ENCODE data around the gene CSDE1. TPM values are rescaled to one million over a fixed set of nuclear protein-coding genes. Genes with fewer than 3 reads are reported as not detected.
"Not testable (repeated sequence)": the region's sequence is repeated elsewhere in the genome, so short reads cannot be mapped to it uniquely, and the experiment has no call there.

CSDE1 gene
- total RNA-seq, 2 experiments from 2014 or later = 496 to 514 TPM

DNA sequence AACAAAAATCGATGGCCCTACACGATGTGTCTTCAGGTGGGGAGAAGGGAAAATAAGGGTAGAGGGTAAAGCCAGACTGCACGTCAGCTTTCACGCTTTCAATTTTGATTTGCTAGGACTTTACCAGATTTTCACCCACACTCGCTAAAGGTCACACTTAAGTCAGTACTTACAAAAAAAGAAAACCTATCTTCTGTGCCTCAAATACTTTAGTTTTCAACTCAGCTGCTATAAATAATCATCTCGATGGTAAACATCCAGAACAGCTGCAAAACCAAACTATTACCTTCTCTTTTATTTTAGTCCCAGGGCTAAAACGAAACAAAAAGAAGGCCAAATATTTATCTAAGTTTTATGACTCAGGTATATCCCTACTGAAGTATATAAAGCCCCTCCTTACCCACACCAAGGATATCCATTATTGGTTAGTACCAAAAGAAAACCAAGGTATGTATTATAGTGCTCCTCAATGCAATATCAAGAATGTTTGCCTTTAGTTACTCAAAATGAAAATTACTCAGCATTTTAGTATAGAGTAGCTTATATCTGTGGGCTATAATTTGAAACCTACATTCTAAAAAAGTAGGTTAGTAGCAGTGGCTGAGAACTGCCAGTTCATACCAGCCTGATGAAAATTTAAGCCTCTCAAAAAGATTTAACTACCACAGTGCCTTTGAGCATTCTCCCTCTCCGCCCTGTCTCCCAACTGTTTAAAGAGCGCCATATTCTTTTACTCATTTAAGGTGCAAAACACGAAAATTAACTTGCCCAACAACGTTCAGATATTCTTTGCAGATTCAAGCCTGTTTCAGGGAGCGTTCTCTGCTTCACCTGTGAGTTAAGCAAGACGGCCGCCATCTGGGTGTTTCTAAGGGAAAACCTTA lies 1.5 kb downstream of the CSDE1 start:
- TF ChIP-seq, protein P1, sequence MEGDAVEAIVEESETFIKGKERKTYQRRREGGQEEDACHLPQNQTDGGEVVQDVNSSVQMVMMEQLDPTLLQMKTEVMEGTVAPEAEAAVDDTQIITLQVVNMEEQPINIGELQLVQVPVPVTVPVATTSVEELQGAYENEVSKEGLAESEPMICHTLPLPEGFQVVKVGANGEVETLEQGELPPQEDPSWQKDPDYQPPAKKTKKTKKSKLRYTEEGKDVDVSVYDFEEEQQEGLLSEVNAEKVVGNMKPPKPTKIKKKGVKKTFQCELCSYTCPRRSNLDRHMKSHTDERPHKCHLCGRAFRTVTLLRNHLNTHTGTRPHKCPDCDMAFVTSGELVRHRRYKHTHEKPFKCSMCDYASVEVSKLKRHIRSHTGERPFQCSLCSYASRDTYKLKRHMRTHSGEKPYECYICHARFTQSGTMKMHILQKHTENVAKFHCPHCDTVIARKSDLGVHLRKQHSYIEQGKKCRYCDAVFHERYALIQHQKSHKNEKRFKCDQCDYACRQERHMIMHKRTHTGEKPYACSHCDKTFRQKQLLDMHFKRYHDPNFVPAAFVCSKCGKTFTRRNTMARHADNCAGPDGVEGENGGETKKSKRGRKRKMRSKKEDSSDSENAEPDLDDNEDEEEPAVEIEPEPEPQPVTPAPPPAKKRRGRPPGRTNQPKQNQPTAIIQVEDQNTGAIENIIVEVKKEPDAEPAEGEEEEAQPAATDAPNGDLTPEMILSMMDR (IDR thresholded peaks at IDR 0.05) = no peak
- intact Hi-C loops (cut with micrococcal nuclease) = loop anchor here (2.0 to 5.0 kb wide), 2 partner anchors 25 to 39 kb away; partner anchors contain the start of genes NRAS and SIKE1
- POLR2A ChIA-PET = interaction anchor here (1.2 to 3.5 kb wide), 6 partner anchors 9 to 39 kb away, joined by 3 to 29 read pairs (median 10); partner anchors contain the start of gene NRAS
- H3K4me3 Mint-ChIP-seq = peak overlapping the region; percentile 90
- no peaks in the 10 kb centered on the region for H3K27me3 Mint-ChIP-seq
- peak overlapping the region; percentile 100 for H3K27ac Mint-ChIP-seq
- no peaks in the 10 kb centered on the region for H3K9me3 Mint-ChIP-seq
- H3K36me3 Mint-ChIP-seq (ENCODE audit: low read depth) = peaks cover 35% of the 10 kb centered on the region
- peaks cover 59% of the 10 kb centered on the region for H3K4me1 Mint-ChIP-seq (ENCODE audit: low read depth)
- CTCF ChIA-PET = no interaction called here
- peak; percentile 10 for ATAC-seq
- peak; percentile 33 for DNase-seq

DNA sequence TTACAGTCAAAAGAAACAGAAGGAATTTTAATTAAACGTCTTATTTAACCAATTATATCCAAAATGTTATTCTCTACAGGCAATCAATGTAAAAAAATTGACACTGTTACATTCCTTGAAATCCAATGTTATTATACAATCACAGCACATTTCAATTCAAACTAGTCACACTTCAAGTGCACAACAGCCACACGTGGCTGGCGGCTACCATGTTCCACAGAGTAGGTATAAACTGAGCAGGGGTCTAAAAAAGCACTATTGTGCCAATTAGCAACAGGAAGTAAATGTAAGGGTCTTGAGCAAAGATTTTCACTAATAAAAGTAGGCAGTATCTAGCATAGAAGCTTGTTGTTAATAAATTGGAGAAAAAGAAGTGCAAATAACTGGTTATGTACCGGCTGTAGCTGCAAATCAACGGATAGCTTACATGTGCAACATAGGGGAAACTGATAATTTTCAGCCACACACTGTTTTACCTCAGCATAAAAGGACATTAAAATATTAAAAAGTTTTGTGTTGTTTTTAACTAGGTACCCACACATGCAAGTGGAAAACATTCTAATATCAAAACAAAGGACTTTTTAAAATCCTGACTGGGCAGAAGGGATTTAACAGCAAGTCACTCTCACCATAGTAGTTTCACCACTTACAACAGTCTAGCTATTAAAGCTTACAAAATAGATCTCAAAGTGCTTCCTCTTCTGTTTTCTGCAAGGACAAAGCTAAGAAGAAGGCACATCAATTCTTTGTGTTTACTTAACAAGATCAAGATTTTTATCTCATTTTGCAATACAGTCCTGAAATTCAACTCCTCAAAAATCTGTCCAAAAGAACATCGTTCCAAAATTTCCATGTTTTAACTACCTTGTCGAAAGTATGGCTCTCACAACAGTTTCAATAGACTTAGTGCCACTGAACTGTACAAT lies 2.5 kb downstream of the CSDE1 start:
- no peaks in the 10 kb centered on the region for H3K27me3 Mint-ChIP-seq
- no peak for DNase-seq
- H3K36me3 Mint-ChIP-seq (ENCODE audit: low read depth) = peaks cover 39% of the 10 kb centered on the region
- H3K4me1 Mint-ChIP-seq (ENCODE audit: low read depth) = peaks cover 69% of the 10 kb centered on the region
- H3K27ac Mint-ChIP-seq = peak overlapping the region; percentile 100
- H3K9me3 Mint-ChIP-seq = no peaks in the 10 kb centered on the region
- TF ChIP-seq, protein P1 (IDR thresholded peaks at IDR 0.05) = no peak
- intact Hi-C loops (cut with micrococcal nuclease) = loop anchor here (5.0 kb wide), 1 partner anchor 38 kb away; the partner anchor contains the start of gene NRAS
- H3K4me3 Mint-ChIP-seq = peak overlapping the region; percentile 90
- CTCF ChIA-PET = no interaction called here
- POLR2A ChIA-PET = interaction anchor here (0.8 to 3.5 kb wide), 6 partner anchors 8 to 38 kb away, joined by 3 to 29 read pairs (median 10); partner anchors contain the start of gene NRAS
- ATAC-seq = no peak

DNA sequence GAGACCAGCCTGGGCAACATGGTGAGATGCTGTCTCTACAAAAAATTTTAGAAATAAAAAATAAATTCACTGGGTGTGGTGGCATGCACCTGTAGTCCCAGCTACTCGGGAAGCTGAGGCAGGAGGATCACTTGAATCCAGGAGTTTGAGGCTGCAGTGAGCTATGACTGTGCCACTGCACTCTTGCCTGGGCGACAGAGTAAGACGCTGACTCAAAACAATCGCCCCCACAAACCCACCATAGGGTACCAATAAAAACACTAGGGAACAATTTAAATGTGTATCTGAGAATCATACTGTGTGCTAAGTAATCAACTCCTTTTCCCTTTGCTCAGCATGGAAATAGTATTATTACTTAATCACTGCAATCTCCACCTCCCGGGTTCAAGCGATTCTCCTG lies 4.1 kb downstream of the CSDE1 start:
- Mint-ChIP-seq H3K4me1 (ENCODE audit: low read depth) (peaks cover 80% of the 10 kb centered on the region), H3K4me3 (peak overlapping the region; percentile 90)
- POLR2A ChIA-PET = interaction anchor here (1.1 to 1.7 kb wide), 4 partner anchors 10 to 41 kb away, joined by 3 to 9 read pairs (median 5); no protein-coding TSS in a partner anchor

DNA sequence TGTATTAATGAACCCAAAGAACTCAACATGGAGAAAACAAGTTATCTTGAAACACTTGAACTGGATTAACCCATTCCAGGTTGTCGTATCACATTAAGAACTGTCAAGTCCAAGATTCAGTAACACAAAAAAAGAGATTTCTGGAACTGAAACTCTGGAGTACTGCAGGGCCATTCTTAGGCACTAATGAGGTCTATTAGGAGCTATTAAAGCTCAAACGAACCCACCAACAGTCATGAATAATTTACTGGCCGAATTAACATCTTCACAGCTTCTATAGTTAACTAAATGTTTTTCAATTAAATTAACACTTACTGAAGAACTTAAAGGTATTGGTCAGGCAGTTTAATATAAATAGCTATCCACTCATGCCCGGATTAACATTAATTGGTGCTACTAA lies 4.6 kb downstream of the CSDE1 start:
- H3K4me1 Mint-ChIP-seq (ENCODE audit: low read depth) = peaks cover 80% of the 10 kb centered on the region
- ChIA-PET CTCF (no interaction called here), POLR2A (interaction anchor here (1.1 to 1.7 kb wide), 4 partner anchors 9 to 40 kb away, joined by 3 to 9 read pairs (median 5); no protein-coding TSS in a partner anchor)
- H3K4me3 Mint-ChIP-seq = peak overlapping the region; percentile 24
- TF ChIP-seq, protein P1 (IDR thresholded peaks at IDR 0.05) = no peak
- no peak for DNase-seq
- no peaks in the 10 kb centered on the region for H3K27me3 Mint-ChIP-seq
- H3K9me3 Mint-ChIP-seq = no peaks in the 10 kb centered on the region
- H3K36me3 Mint-ChIP-seq (ENCODE audit: low read depth) = peaks cover 58% of the 10 kb centered on the region
- no peak overlapping the region for H3K27ac Mint-ChIP-seq
- ATAC-seq = no peak
- intact Hi-C loops (cut with micrococcal nuclease) = no loop called here

More for the DNA sequence above, 4.1 kb downstream of the CSDE1 start:
- Mint-ChIP-seq H3K36me3 (ENCODE audit: low read depth) (peaks cover 52% of the 10 kb centered on the region), H3K27ac (peak overlapping the region; percentile 100)
- CTCF ChIA-PET; H3K9me3 Mint-ChIP-seq; intact Hi-C loops (cut with micrococcal nuclease); ATAC-seq; H3K27me3 Mint-ChIP-seq: not testable (repeated sequence)
- DNase-seq = peak; percentile 54

DNA sequence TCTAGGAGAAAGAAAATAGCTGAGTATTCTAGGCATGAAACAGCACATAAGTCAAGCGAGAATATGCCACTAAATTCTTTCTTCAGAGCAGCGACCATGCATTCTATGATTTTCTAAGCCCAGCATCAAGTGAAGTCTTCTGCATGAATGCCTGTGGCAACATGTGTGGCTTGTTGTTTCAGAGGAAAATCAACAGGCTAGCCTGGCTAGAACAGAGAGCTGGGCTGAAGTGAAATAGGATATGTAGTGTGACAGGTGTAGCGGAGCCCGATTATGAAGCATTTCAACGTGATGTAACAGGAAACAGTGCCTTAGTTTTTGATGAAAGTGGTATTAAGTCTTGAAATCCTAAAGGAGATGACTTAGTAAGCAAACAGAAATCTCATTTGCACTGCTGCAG lies 7.0 kb downstream of the CSDE1 start:
- no peak for DNase-seq
- POLR2A ChIA-PET = interaction anchor here (0.9 to 4.5 kb wide), 5 partner anchors 13 to 822 kb away, joined by 3 to 20 read pairs (median 4); partner anchors contain the start of genes HIPK1, NRAS and SIKE1
- Mint-ChIP-seq H3K36me3 (ENCODE audit: low read depth) (peaks cover 61% of the 10 kb centered on the region), H3K4me3 (no peak overlapping the region), H3K9me3 (no peaks in the 10 kb centered on the region), H3K4me1 (ENCODE audit: low read depth) (peaks cover 88% of the 10 kb centered on the region), H3K27me3 (no peaks in the 10 kb centered on the region), H3K27ac (peak overlapping the region; percentile 56)
- TF ChIP-seq, protein P1 (IDR thresholded peaks at IDR 0.05) = no peak
- intact Hi-C loops (cut with micrococcal nuclease) = no loop called here
- ATAC-seq = no peak
- CTCF ChIA-PET = interaction anchor here (1.2 kb wide), 1 partner anchor 35 kb away, joined by 3 read pairs; no protein-coding TSS in a partner anchor

Measured in activated CD8-positive, alpha-beta T cell treated with anti-CD3 and anti-CD28 coated beads for 36 hours (primary cell).